Type B pancreatic cell (in vitro differentiated cells): ENCODE data around the gene DCPS. TPM values are rescaled to one million over a fixed set of nuclear protein-coding genes. Genes with fewer than 3 reads are reported as not detected.

ENCODE experiments used
- DNase-seq: peaks from one replicate; pipeline ENCODE4 v3.0.0; 2021; ENCODE audit warnings: mixed read lengths; ENCODE audit not compliant: unreplicated experiment; ENCODE audit errors: extremely low spot score
- H3K27ac Mint-ChIP-seq: 2 replicates; pipeline ENCODE4 v1.8.0; 2021; ENCODE audit warnings: mild to moderate bottlenecking, mixed read lengths
- H3K27me3 Mint-ChIP-seq: 2 replicates; pipeline ENCODE4 v1.8.0; 2021; ENCODE audit warnings: mixed read lengths
- H3K36me3 Mint-ChIP-seq: 2 replicates; pipeline ENCODE4 v1.8.0; 2021; ENCODE audit warnings: mixed read lengths
- H3K4me1 Mint-ChIP-seq: one replicate; pipeline ENCODE4 v1.8.0; 2021; ENCODE audit warnings: mixed read lengths; ENCODE audit not compliant: unreplicated experiment
- H3K4me3 Mint-ChIP-seq: 2 replicates; pipeline ENCODE4 v1.8.0; 2021; ENCODE audit warnings: mild to moderate bottlenecking, mixed read lengths
- H3K9me3 Mint-ChIP-seq: 2 replicates; pipeline ENCODE4 v1.8.0; 2021; ENCODE audit warnings: mixed read lengths
- CTCF ChIP-seq: fragments of 200-600 bp; sonication (generic); conservative IDR thresholded peaks from 2 replicates; pipeline ENCODE4 v1.5.0; 2021; ENCODE audit warnings: antibody characterized with exemption, mild to moderate bottlenecking
- total RNA-seq: library from RNA; stranded (reverse); gene quantifications from 2 replicates; pipeline ENCODE4 v1.2.1, GENCODE V29; 2021; ENCODE audit warnings: low replicate concordance

Gene DCPS
- total RNA-seq, 1 donor from 2014 or later = 17.6 TPM

- DNase-seq = no peak
- Mint-ChIP-seq H3K36me3 (peaks cover 29% of the 10 kb centered on the region), H3K4me3 (no peak overlapping the region), H3K9me3 (no peaks in the 10 kb centered on the region), H3K27me3 (no peaks in the 10 kb centered on the region), H3K27ac (peak overlapping the region; percentile 79), H3K4me1 (peaks cover 57% of the 10 kb centered on the region)
- TF ChIP-seq CTCF = no peak
Observed at GRCh38 chr11:126341760-126342161, 37.9 kb downstream of the DCPS start.

GRCh38 chr11:126343051-126343450 is 39.2 kb downstream of the DCPS start:
- peaks cover 29% of the 10 kb centered on the region for H3K36me3 Mint-ChIP-seq
- H3K27me3 Mint-ChIP-seq = no peaks in the 10 kb centered on the region
- TF ChIP-seq CTCF = no peak
- no peak overlapping the region for H3K4me3 Mint-ChIP-seq
- peaks cover 55% of the 10 kb centered on the region for H3K4me1 Mint-ChIP-seq
- DNase-seq = no peak
- no peaks in the 10 kb centered on the region for H3K9me3 Mint-ChIP-seq
- no peak overlapping the region for H3K27ac Mint-ChIP-seq

GRCh38 chr11:126344141-126345080 is 40.6 kb downstream of the DCPS start:
- Mint-ChIP-seq H3K36me3 (peaks cover 32% of the 10 kb centered on the region), H3K27me3 (no peaks in the 10 kb centered on the region), H3K4me1 (peaks cover 57% of the 10 kb centered on the region), H3K27ac (no peak overlapping the region), H3K9me3 (no peaks in the 10 kb centered on the region), H3K4me3 (no peak overlapping the region)
- no peak for DNase-seq
- no peak for TF ChIP-seq CTCF

- peaks cover 50% of the 10 kb centered on the region for H3K4me1 Mint-ChIP-seq
Observed at GRCh38 chr11:126345283-126345682, 41.4 kb downstream of the DCPS start.

More at GRCh38 chr11:126345283-126345682, 41.4 kb downstream of the DCPS start:
- Mint-ChIP-seq H3K36me3 (peaks cover 32% of the 10 kb centered on the region), H3K27ac (no peak overlapping the region), H3K9me3 (no peaks in the 10 kb centered on the region), H3K4me3 (no peak overlapping the region), H3K27me3 (no peaks in the 10 kb centered on the region)
- no peak for DNase-seq
- TF ChIP-seq CTCF = no peak
